Measurements from ENCODE around the gene AP5S1. TPM values are rescaled to one million over a fixed set of nuclear protein-coding genes. Genes with fewer than 3 reads are reported as not detected.

AP5S1 gene
- total and polyA plus RNA-seq, 2 of the 13 experiments (the other 11 are each of a cell fraction or from before 2014, with no cell fraction given), result 7.9 to 23.2 TPM

- TF ChIP-seq PRDM15 (CRISPR knock-in tag; IDR thresholded peaks at IDR 0.05) (peak; percentile 57; the same call in 1 of the 2 replicates), MXI1 (IDR thresholded peaks at IDR 0.05; ENCODE audit: borderline replicate concordance, low read depth, low read length) (peak; percentile 38; the same call in 1 of the 3 replicates), ZNF451 (CRISPR knock-in tag; IDR thresholded peaks at IDR 0.05) (no peak), ATF7-NPFF (CRISPR knock-in tag; IDR thresholded peaks at IDR 0.05; ENCODE audit: low read depth) (no peak), ARID3A (IDR thresholded peaks at IDR 0.05; ENCODE audit: low read depth, low read length) (peak; percentile 45), ZFY (CRISPR knock-in tag; IDR thresholded peaks at IDR 0.05) (peak; percentile 35; the same call in 1 of the 2 replicates), ZNF788 (CRISPR knock-in tag; IDR thresholded peaks at IDR 0.05; ENCODE audit: borderline replicate concordance) (peak; percentile 12; the same call in 1 of the 2 replicates), NCOR1 (IDR thresholded peaks at IDR 0.05; ENCODE audit: borderline replicate concordance, low read length) (peak; percentile 37; the same call in 1 of the 2 replicates), CEBPB (IDR thresholded peaks at IDR 0.05; ENCODE audit: borderline replicate concordance, low read depth, low read length) (peak; percentile 79), HNF1B (CRISPR knock-in tag; IDR thresholded peaks at IDR 0.05) (peak; percentile 18; the same call in 1 of the 2 replicates), HNF4A (CRISPR knock-in tag; IDR thresholded peaks at IDR 0.05) (peak; percentile 62; the same call in 1 of the 2 replicates), RFX5 (IDR thresholded peaks at IDR 0.05; ENCODE audit: low read depth, low read length) (no peak), RFX1 (IDR thresholded peaks at IDR 0.05) (peak; percentile 81), PAF1 (CRISPR knock-in tag; IDR thresholded peaks at IDR 0.05) (0 out of 2 replicates have a peak, but pooled peaks have one; percentile 33), ZFX (CRISPR knock-in tag; IDR thresholded peaks at IDR 0.05; ENCODE audit: low read depth) (peak; percentile 48; the same call in 1 of the 2 replicates), HNF4G (IDR thresholded peaks at IDR 0.05; ENCODE audit: borderline replicate concordance, low read depth, low read length) (peak; percentile 38; the same call in 1 of the 2 replicates), HNF4G (CRISPR knock-in tag; IDR thresholded peaks at IDR 0.05; ENCODE audit: borderline replicate concordance, low read depth) (no peak), HIC2 (CRISPR knock-in tag; IDR thresholded peaks at IDR 0.05; ENCODE audit: low read depth) (no peak)
Observed at GRCh38 chr20:3871550-3872265, 51.4 kb downstream of the AP5S1 start (continued).

Data from HepG2 (cell line).